GM10248 (cell line): ENCODE measurements around the gene TRIM50.
A peak's percentile ranks its signal among the peaks of the same experiment; 100 is the strongest.
"Not testable (repeated sequence)": the region's sequence is repeated elsewhere in the genome, so short reads cannot be mapped to it uniquely, and the experiment has no call there.

Experiments
- CTCF ChIA-PET: fragments of 300-600 bp; sonication (Branson Sonifier 250); formaldehyde crosslinking; extraction: SDS; loops from one replicate; lab custom pipeline; 2021; ENCODE audit warnings: antibody characterized with exemption; lab: Yijun Ruan, JAX
- POLR2A ChIA-PET: fragments of 350-650 bp; sonication (Branson Sonifier 250); formaldehyde crosslinking; extraction: SDS; loops from one replicate; lab custom pipeline; 2020; ENCODE audit warnings: antibody characterized with exemption; lab: Yijun Ruan, JAX
- DNase-seq: peaks from one replicate; pipeline ENCODE4 v3.0.0; 2012; ENCODE audit errors: extremely low spot score
- CTCF ChIP-seq: IDR thresholded peaks from 2 replicates; pipeline ENCODE4 v1.5.1; 2012; ENCODE audit warnings: mild to moderate bottlenecking, low read depth; ENCODE audit errors: extremely low read depth, missing control alignments, control extremely low read depth

Gene TRIM50

GRCh38 chr7:73314271-73314670, 13.6 kb downstream of the TRIM50 start:
- ChIA-PET CTCF (interaction anchor here (2.9 kb wide), 1 partner anchor 10 kb away, joined by 9 read pairs; no protein-coding TSS in a partner anchor), POLR2A (no interaction called here)
- DNase-seq = no peak

GRCh38 chr7:73313521-73313906, 14.4 kb downstream of the TRIM50 start:
- ChIA-PET POLR2A (no interaction called here), CTCF (interaction anchor here (2.9 kb wide), 1 partner anchor 10 kb away, joined by 9 read pairs; no protein-coding TSS in a partner anchor)
- no peak for DNase-seq
- TF ChIP-seq CTCF = no peak

More at GRCh38 chr7:73314271-73314670, 13.6 kb downstream of the TRIM50 start:
- no peak for TF ChIP-seq CTCF

GRCh38 chr7:73312831-73313520, 14.9 kb downstream of the TRIM50 start:
- no peak for TF ChIP-seq CTCF
- DNase-seq = no peak
- ChIA-PET CTCF (no interaction called here), POLR2A (no interaction called here)

- CTCF ChIA-PET, DNase-seq, POLR2A ChIA-PET: not testable (repeated sequence)
These were observed 16.5 kb downstream of the TRIM50 start for GRCh38 chr7:73311421-73311820.

GRCh38 chr7:73308665-73309214, 19.1 kb downstream of the TRIM50 start, which contains the start of gene NSUN5:
NSUN5 (minus strand) TSS chr7:73308826; CDS start chr7:73308790, 36 bp downstream.
- DNase-seq = peak; percentile 94
- ChIA-PET POLR2A (interaction anchor here (0.7 kb wide), 1 partner anchor 96 kb away, joined by 3 read pairs; no protein-coding TSS in a partner anchor), CTCF (no interaction called here)
- TF ChIP-seq CTCF = no peak

GRCh38 chr7:73308074-73308664, 19.7 kb downstream of the TRIM50 start:
- no peak for TF ChIP-seq CTCF
- DNase-seq = peak; percentile 29
- POLR2A ChIA-PET = interaction anchor here (0.7 kb wide), 1 partner anchor 97 kb away, joined by 3 read pairs; no protein-coding TSS in a partner anchor
- CTCF ChIA-PET = no interaction called here
